ENCODE data around the gene INPP5B.

The INPP5B gene

DNA sequence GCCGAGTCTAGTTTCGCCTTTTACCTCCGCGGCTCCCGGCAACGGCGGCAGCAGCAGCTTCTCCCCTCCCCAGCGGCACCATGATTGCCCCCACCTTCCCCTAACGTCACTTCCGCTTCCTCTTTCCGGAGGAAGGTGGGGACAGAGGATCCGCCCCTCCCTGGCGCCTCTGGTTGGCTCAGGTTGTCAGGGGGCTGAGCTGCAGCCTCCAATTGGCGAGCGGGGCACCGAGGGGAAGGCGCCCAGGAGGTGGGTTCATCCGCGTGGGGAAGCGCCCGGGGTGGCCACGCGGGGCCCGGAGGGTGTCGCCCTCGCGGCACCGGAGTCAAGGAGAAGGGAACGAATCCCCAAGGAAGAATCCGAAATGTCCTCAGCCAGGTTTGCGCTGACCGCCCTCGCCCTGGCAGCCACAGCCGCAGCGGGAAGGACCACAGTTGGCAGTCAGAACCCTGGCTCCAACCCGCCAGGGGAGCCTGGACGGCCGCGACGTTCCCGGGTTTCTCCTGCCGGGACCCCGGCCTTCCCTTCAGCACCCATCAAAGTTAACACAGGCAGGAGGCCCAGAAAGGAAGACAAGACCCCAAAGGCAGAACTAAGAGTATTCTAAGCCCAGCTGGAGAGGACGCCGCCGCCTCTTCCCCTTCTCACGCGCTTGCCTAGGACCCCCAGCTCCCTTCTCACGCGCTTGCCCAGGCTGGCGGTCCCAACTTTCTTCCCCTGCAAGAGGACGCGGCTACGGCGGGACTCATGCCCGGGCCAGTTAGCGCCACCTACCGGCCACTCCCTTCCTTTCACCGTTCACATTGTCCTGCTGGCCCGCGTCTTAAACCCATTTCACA is 87.1 kb downstream of the INPP5B start, which contains the start of gene MTF1:
TSS of gene MTF1 (minus strand) at position 86 of the 839 bp plus-strand sequence. CDS start 1,934 bp downstream, outside the sequence.
- TF ChIP-seq SIN3A (IDR thresholded peaks at IDR 0.05; ENCODE audit: borderline replicate concordance, insufficient read depth, low read length) (peak; percentile 16; the same call in 1 of the 2 replicates), TAF1 (IDR thresholded peaks at IDR 0.05; ENCODE audit: borderline replicate concordance, insufficient read depth, low read length) (0 out of 2 replicates have a peak, but pooled peaks have one; percentile 43), POLR2AphosphoS5 (IDR thresholded peaks at IDR 0.05; ENCODE audit: low read depth, low read length) (peak; percentile 69), FOXP2 (optimal IDR thresholded peaks at IDR 0.05; ENCODE audit: borderline replicate concordance, extremely low read depth, extremely low read length, insufficient read depth) (no peak)
- TF ChIP-seq, protein P1, sequence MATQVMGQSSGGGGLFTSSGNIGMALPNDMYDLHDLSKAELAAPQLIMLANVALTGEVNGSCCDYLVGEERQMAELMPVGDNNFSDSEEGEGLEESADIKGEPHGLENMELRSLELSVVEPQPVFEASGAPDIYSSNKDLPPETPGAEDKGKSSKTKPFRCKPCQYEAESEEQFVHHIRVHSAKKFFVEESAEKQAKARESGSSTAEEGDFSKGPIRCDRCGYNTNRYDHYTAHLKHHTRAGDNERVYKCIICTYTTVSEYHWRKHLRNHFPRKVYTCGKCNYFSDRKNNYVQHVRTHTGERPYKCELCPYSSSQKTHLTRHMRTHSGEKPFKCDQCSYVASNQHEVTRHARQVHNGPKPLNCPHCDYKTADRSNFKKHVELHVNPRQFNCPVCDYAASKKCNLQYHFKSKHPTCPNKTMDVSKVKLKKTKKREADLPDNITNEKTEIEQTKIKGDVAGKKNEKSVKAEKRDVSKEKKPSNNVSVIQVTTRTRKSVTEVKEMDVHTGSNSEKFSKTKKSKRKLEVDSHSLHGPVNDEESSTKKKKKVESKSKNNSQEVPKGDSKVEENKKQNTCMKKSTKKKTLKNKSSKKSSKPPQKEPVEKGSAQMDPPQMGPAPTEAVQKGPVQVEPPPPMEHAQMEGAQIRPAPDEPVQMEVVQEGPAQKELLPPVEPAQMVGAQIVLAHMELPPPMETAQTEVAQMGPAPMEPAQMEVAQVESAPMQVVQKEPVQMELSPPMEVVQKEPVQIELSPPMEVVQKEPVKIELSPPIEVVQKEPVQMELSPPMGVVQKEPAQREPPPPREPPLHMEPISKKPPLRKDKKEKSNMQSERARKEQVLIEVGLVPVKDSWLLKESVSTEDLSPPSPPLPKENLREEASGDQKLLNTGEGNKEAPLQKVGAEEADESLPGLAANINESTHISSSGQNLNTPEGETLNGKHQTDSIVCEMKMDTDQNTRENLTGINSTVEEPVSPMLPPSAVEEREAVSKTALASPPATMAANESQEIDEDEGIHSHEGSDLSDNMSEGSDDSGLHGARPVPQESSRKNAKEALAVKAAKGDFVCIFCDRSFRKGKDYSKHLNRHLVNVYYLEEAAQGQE (IDR thresholded peaks at IDR 0.05; ENCODE audit: insufficient read depth in 1 of 2, low read depth in 2 of 2, low read length in 2 of 2), result no peak

DNA sequence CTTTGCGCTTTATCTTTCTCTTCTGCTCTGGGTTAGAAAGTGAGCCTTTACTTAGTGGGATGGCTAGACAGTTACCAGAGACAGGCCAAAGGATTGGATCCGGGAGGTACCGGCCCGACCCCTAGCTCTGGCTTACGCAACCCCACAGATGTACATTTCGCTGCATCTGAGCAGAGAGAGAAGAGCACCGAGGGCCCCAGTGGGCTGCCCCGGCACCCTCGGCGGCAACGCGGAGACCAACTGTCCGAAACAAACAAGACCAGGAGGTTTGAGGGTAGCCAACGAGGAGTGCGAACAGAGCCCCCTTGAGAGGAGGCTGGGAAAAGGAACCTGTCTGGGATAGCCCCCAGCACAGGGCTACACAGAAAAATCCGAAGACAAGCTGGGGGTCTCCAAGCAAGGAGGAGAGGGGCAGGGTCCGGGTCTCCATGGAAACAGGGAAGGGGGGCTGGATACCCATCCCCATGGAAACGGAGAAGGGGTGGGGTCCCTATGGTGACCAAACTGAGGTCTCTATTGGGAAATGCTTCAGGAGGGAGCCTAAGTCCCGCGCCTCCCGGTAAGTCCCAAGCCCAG is 87.8 kb downstream of the INPP5B start:
- TF ChIP-seq SIN3A (IDR thresholded peaks at IDR 0.05; ENCODE audit: borderline replicate concordance, insufficient read depth, low read length), result no peak
- no peak for TF ChIP-seq POLR2AphosphoS5 (IDR thresholded peaks at IDR 0.05; ENCODE audit: low read depth, low read length)
- no peak for TF ChIP-seq TAF1 (IDR thresholded peaks at IDR 0.05; ENCODE audit: borderline replicate concordance, insufficient read depth, low read length)

DNA sequence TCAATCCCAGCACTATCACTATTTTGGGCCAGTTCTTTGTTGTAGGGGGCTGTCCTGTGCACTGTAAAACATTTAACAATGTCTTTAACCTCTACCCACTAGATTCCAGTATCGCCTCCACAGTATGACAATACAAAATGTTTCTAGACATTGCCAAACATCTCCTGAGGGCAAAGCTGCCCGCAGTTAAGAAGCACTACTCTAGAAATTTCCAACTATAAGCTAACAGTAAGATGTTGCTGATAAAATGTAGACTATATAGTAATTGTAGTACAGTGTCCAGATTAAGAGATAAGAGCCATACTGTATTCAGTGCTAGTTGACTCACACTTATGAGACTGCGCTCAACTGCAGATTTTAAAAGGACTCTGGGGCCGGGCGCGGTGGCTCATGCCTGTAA is 92.4 kb downstream of the INPP5B start:
- TF ChIP-seq SIN3A (IDR thresholded peaks at IDR 0.05; ENCODE audit: borderline replicate concordance, insufficient read depth, low read length), result no peak
- TF ChIP-seq FOXP2 (optimal IDR thresholded peaks at IDR 0.05; ENCODE audit: borderline replicate concordance, extremely low read depth, extremely low read length, insufficient read depth), result no peak
- TF ChIP-seq TAF1 (IDR thresholded peaks at IDR 0.05; ENCODE audit: borderline replicate concordance, insufficient read depth, low read length), result no peak
- TF ChIP-seq POLR2AphosphoS5 (IDR thresholded peaks at IDR 0.05; ENCODE audit: low read depth, low read length), result no peak
- TF ChIP-seq, protein P1 (IDR thresholded peaks at IDR 0.05; ENCODE audit: insufficient read depth in 1 of 2, low read depth in 2 of 2, low read length in 2 of 2), result no peak

GRCh38 chr1:37853157-37853556 is 93.7 kb downstream of the INPP5B start:
- TF ChIP-seq POLR2AphosphoS5 (IDR thresholded peaks at IDR 0.05; ENCODE audit: low read depth, low read length) (no peak), TAF1 (IDR thresholded peaks at IDR 0.05; ENCODE audit: borderline replicate concordance, insufficient read depth, low read length) (no peak), FOXP2 (optimal IDR thresholded peaks at IDR 0.05; ENCODE audit: borderline replicate concordance, extremely low read depth, extremely low read length, insufficient read depth) (no peak), SIN3A (IDR thresholded peaks at IDR 0.05; ENCODE audit: borderline replicate concordance, insufficient read depth, low read length) (no peak)
- TF ChIP-seq, protein P1 (IDR thresholded peaks at IDR 0.05; ENCODE audit: insufficient read depth in 1 of 2, low read depth in 2 of 2, low read length in 2 of 2), result no peak

DNA sequence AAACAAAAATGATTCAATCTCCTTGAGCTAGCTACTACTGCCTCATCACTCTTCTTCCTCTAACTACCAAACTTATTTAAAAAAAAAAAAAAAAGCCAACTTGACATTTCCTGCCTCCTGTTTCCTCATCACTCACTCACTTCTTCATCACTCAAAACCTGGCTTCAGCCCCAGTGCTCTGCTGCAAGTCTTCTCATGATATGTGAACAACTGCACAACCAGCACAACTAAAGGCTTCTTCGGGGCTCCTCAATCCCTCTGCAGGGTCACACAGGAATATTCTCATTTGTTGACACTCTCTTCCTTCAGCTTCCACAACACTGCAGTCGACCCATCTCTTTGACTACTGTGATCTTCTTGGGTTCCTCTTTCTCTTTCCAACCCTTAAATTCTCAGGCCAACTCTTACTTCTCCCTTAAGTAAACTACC is 95.1 kb downstream of the INPP5B start:
- TF ChIP-seq POLR2AphosphoS5 (IDR thresholded peaks at IDR 0.05; ENCODE audit: low read depth, low read length) (no peak), SIN3A (IDR thresholded peaks at IDR 0.05; ENCODE audit: borderline replicate concordance, insufficient read depth, low read length) (no peak), FOXP2 (optimal IDR thresholded peaks at IDR 0.05; ENCODE audit: borderline replicate concordance, extremely low read depth, extremely low read length, insufficient read depth) (no peak), TAF1 (IDR thresholded peaks at IDR 0.05; ENCODE audit: borderline replicate concordance, insufficient read depth, low read length) (no peak)
- TF ChIP-seq, protein P1 (IDR thresholded peaks at IDR 0.05; ENCODE audit: insufficient read depth in 1 of 2, low read depth in 2 of 2, low read length in 2 of 2), result no peak
